GM15510 (cell line): ENCODE measurements around the gene GADL1.

ENCODE experiments used
- POLR2A ChIP-seq: IDR thresholded peaks from 3 replicates; pipeline ENCODE4 v1.6.1; 2011; ENCODE audit warnings: borderline replicate concordance; ENCODE audit not compliant: insufficient read length; ENCODE audit errors: extremely low read depth

The GADL1 gene

DNA sequence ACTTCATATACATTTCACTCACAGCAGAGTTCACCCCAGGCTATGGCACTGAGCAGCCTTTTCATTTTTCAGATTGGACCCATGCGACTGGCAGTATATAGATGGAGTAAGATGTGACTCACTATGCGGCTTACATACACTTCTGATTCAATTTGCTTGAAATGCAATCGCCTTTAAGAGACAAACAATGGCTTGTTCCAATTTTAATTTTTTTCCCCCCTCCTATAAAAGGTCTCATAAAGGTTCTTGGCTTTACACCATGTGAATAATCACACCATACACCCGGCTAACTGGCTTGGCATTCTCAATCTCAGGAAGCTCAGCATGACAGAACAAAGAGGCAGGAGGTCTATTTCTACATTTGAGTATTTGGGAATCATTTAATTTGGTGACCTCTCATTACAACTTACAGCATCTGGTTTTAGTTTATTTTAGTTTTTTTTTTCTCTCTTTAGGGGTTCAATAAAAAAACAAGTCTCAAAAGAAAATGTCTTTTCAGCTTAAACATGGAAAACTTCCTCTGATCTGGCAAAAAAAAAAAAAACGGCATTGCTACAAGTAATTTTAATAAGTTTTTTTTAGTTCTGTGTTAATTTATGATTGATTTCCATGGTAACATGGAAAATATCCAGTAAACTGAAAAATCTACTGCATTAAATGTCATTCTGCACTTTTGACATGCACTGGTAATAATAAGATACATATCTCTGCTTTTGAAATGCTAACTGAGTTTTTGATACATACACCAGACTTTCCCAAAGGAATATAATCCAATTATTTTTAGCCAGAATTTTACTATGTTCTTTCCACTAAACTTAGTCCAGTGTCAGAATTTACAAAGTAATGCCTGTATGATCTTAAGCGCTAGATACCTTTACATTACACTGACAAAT, 38.8 kb downstream of the GADL1 start:
- TF ChIP-seq POLR2A, result no peak

DNA sequence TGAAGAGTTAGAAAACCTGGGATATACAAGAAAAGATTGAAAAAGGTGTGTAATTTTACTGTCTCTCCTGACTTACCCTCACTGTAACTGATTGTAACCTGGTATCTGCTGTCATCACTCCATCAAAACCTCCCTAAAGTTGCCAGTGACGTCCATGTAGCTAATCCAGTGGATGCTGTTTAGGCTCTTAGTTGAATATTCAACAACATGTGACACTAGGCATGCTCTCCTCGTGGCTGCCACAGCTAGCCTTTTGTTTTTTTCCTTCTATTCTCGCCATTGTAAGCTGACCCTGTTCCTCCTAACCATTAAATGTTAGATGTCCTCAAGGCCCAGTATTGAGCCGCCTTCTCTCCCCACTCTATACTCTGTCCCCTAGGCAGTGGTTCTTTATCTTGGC, 41.6 kb downstream of the GADL1 start:
- TF ChIP-seq POLR2A, result no peak

DNA sequence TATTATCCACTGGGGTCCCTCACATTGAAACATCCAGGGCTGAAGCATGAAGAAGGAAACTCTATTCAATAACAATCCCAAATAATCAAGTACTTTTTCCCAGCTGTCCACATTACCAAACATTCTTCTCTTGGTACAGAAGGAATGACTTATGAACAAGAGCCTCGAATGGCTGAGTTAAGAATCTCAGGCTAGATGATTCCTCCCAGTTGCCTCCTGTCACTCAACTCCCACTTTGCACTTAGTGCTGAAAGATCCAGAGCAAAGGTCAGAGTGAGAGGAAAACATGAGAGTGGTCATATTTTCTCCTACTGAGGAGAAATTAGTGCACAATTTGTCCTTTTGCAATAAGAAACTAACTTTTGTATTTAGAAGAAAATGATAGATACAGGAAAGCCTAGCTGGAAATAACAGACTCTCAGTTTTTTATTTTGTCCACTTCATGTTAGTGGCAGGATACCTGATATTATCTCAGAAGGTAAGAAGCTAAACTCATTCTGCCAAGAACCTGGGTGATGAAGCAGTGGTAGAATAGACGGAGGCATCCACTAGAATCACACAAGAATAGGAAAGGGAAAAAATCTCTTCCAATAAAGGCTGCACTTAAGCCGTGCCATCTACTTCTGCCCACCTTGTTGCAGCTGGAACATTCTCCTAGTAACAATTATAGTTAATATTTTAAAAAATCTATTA, 46.2 kb downstream of the GADL1 start:
- no peak for TF ChIP-seq POLR2A

DNA sequence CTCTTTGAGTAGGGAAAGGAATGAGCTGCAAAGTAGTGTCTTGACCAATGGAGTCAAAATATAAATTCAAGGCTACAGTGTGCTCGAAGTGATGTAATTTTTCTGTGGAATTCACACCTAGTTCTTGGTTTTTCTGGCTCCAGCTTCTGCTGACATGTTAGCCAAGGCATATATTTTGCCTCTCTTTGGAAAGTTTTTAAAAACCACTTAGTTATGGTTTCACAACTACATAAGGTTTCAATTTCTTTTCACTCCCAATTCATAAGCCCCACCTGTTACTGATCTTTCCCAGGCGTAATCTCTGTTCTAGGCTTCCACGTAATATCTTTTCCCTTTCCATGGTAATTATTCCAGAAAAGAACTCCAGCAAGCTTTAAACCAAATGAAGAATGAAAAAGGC, 46.9 kb downstream of the GADL1 start:
- no peak for TF ChIP-seq POLR2A

DNA sequence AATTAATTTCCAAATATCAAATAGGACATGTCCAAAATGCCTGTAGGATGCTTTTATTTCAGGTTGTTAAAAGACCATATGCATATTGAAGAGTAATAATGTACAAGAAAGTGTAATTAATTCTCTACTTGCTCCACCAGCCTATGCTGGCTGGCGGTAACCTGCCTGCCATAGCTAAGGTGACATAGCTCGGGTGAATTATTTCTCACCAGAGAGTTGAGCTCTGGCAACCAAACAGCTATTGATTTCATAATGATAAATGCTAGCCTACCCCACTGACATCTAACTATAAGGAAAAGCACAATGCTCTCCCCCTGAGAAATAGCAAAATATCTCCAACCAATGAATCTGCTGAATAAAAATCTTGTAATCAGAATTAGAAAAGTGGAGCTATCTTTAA, 48.9 kb downstream of the GADL1 start:
- no peak for TF ChIP-seq POLR2A

DNA sequence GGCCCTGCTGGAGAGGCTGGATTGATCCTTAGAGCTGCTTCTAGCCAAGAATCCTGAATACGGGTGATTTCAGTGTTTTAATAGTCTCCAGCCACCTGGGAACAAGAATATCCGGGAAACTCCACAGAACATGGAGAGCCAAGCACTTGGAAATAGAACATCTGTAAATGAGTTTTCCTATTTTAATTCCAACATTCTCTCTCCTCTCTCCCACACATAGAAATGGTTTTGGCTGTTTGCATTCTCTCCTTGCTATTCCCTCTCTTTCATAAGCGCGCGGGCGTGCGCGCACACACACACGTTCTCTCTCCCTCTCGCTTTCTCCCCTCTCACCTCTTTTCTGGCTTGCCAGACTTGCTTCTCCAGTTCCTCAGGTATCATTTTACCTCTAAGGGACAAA, 50.6 kb downstream of the GADL1 start:
- no peak for TF ChIP-seq POLR2A

DNA sequence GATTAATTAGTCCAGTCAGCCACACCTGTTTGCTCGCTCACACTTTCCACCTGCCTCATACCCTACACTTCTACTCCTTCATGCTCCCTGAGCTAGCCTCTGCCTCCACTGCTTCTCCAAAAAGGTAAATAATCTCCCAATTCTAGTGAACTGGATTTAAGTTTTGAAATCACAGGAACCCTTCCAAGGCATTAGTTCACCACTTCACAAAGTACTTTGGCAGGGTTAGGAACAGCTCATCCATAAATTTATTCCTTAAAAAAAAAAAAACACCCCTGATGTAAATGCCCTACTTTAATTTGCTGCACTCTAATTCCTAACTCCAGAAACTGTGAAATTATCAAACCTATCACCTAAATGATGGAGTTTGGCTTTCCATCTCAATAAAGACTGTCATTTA, 58.3 kb downstream of the GADL1 start:
- no peak for TF ChIP-seq POLR2A

DNA sequence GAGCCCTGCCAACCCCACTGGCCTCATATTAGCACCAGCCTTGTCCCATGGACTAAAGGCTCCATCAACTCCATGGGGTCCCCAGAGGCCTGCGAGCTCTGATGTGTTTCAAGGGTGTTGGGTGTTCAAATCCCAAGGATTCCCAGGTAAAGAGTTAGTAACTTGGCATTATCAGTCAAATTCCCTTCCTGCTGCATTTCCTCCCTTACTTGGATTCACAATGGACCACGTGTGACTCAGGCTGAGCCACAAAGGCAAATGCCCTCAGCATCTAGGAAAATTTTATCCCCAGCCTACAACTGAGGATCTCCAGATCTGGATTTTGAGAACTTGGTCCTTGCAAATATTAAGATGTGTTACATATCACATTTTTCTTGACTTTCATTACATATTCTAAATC, 58.8 kb downstream of the GADL1 start:
- TF ChIP-seq POLR2A, result no peak

DNA sequence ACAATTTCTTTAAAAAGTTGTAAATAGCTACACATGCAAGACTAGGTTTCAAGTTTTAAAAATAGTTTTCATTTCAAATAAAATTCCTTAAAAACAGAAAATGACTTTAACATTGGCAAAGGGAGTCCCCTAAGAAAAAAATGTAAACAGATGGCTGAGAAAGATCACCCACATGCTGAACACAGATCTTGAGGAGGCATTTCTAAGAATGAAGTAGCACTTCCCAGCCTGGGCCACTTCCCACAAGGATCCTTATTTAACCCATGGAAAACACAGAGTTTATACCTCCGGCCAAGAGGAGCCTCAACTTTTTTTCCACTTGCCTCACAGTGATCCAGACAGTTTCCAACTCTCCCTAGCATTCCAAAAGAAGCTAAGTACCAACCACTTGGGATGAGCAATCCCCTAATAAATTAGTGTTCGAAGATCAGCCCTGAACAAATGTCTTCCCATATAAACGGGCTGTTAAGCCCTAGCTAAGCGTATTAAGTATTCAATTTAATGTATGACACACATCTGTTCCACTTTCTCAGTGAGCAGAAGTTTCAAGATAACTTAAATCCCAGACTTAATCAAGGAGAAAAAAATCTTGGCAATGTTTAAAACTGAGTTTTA, 61.4 kb downstream of the GADL1 start:
- TF ChIP-seq POLR2A, result no peak

DNA sequence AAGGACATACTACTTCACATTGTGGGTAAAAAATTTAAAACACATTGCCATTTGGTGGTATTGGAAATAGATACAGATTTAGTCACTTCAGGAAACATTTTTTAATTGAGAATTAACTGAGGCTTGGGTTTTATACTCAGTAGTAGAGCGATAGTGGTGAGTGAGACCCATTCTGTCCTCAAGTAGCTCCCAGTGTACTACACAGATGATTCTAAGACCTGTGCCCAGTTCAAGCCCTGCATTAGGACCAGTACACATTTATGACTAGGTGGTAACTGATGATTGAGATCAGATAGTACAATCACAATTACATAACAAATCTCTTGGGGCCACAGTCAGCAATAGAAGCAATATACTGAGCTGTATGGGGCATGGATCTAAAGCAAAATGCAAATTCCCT, 67.4 kb downstream of the GADL1 start:
- no peak for TF ChIP-seq POLR2A

DNA sequence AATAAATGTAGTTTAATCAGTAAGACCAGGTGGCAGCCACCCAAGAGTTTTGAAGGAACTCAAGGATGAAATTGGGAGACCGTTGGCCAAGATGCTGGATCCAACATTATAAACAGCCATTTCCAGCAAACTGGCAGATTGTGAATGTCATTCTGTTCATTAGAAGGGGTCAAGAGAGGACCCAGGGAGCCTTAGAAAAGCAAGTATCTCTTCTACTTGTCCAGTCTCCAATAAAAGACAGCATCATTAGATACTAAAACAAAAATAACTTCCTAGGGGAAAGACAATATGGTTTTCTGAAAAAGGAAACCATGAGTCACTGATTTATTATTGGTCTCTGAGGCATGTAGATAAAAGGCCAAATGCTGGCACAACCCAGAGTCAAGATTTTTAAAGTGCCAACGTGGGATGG, 67.9 kb downstream of the GADL1 start:
- no peak for TF ChIP-seq POLR2A

DNA sequence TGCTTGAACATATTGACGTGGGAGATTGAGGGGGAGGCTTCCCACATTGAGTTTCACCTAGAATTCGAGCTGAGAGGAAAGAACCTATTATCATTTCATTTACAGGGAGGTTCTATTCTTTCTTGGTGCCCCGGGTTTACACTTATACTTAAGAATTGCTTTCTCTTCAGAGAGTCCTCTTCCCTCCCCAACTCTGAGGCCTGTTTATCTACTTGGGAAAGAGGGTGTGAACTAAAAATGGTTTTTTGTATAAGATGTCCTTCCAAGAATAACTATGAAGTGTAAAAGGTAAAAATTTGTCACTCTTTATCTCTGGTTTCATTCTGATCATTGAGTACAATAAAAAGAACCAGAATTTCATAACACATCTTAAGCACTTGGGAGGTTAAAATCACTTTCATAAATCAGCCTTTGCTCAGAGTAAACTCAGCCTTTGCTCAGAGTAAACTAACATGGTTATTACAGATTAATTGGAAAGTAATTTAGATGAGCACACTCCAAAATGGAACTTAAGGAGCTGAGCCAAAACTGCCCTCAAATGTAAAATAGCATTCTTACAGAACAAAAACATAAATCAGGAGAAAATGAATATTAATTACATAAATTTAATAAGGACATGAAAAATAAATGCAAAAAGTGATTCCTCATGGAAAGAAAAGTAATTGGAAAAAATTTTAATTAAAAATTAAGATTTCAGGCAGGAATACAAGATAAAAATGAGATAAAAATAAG, 75.2 kb downstream of the GADL1 start:
- TF ChIP-seq POLR2A, result no peak

DNA sequence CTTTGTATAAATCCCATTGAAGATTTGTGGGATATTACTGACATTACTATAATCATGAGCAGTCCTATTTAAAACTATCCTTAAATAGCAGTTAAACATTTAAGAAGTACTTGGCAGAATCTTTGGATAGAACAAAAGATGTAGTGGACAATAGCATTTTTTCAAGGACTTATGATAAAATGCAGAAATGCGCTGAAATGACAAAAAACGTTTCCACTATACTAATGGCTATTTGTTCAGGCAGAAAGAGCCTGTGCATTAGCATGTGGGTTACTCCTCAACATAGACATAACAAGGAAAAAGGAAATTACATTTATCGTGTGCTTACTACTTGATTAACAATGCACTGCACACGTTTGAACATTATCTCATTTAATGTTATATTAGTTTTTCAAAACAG, 80.7 kb downstream of the GADL1 start:
- no peak for TF ChIP-seq POLR2A

DNA sequence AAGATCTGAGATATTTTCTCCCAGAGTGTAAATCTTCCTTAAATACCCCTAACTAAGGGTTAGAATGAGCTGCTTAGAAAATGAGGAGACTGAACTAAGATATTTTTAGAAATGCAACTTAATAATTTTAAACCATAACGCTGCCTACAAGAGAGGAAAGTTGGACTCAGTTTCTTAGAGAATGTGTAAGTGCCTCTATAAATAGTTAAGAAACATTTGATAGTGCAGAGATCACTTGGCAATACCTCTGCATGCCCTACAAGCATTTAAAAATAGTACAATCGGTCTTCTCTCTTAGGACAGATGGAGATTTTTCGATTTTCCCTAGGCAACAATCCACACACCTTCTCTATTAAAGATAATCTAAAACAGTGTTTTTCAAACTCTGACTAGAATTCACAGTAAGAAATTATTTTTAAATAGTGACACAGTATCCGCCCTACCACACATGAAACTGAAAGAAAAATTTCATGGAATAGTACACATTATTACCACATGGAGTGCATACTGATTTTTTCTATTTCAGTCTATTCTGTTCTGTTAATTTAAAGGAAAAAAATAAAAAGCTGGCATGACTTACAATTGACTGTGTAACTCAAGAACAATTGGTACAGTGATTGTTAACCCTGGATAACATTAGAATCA, 83.2 kb downstream of the GADL1 start:
- TF ChIP-seq POLR2A, result no peak

DNA sequence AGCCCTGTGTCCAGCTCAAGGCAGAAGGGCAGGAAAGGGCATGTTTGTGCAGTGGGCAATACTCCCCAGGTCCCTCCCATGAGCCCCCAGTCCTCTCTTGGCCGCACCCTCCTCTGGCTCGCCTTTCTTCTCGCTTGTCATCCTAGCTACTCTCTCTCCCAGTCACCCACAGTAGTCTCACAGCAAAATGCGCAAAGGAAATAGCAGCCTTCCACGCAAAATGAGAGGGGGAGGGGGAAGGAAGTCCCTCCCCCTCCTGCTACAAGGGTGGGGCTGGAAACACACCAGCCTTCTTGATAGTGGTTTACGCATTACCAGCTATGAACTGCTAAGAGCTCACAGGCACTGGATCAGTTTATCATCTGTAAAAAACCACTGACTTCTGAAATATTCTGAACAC, 83.8 kb downstream of the GADL1 start:
- TF ChIP-seq POLR2A, result no peak

DNA sequence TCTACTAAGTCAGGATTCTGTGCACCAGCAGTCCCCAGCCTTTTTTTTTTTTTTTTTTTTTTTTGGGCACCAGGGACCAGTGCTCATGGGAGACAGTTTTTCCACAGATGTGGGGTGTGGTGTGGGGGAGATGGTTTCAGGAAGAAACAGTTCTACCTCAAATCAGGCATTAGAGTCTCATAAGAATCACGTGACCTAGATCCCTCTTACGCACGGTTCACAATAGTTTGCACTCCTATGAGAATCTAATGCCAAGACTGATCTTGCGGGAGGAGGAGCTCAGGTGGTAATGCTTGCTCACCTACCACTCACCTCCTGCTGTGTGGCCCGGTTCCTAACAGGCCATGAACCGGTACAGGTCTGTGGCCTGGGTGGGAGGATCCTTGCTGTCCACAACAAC, 88.8 kb downstream of the GADL1 start:
- TF ChIP-seq POLR2A, result no peak

DNA sequence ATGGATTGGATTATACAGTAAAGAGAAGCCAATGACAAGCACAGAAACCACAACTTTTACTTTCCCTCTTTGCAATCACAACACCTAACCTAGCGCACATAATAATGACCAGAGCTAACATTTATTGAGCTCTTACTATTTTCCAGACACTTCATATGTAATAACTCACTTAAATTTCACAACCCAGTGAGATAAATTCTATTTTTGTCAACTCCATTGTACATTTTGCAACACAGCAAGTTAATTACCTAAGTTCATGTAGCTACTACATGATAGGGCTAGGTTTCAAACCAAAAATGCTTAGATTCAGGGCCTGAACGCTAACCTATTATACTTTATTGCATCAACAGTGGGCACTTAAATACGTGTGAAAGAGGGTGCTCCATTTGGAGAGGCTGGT, 89.5 kb downstream of the GADL1 start:
- TF ChIP-seq POLR2A, result no peak
